Naive B cell (primary cell): ENCODE data around the gene GRK1. TPM values are rescaled to one million over a fixed set of nuclear protein-coding genes. Genes with fewer than 3 reads are reported as not detected.
"Not testable (repeated sequence)": the region's sequence is repeated elsewhere in the genome, so short reads cannot be mapped to it uniquely, and the experiment has no call there.

Source experiments
- ATAC-seq, 2 donors: fragments of 150-1000 bp; cut with Tn5 transposase; 2 replicates each; pipeline ENCODE4 v1.10.0; 2021; ENCODE audit warnings: low read depth in 2 of 2, mild to moderate bottlenecking in 2 of 2, moderate library complexity in 2 of 2
- DNase-seq: peaks from one replicate; pipeline ENCODE4 v3.0.0; 2022
- H3K27ac Mint-ChIP-seq, 6 donors: one replicate each; pipeline ENCODE4 v1.8.0; 2020 to 2022; ENCODE audit warnings: mild to moderate bottlenecking in 6 of 6, mixed read lengths in 6 of 6, moderate library complexity in 5 of 6, inconsistent platforms in 2 of 6
- H3K27me3 Mint-ChIP-seq, 3 donors: one replicate each; pipeline ENCODE4 v1.8.0; 2021 to 2022; ENCODE audit warnings: mixed read lengths in 3 of 3, mild to moderate bottlenecking in 1 of 3
- H3K36me3 Mint-ChIP-seq, 2 donors: one replicate each; pipeline ENCODE4 v1.8.0; 2020 to 2022; ENCODE audit warnings: mixed read lengths in 2 of 2, inconsistent platforms in 1 of 2, mild to moderate bottlenecking in 1 of 2
- H3K4me1 Mint-ChIP-seq, 3 donors: one replicate each; pipeline ENCODE4 v1.8.0; 2020 to 2022; ENCODE audit warnings: mixed read lengths in 3 of 3, inconsistent platforms in 1 of 3, mild to moderate bottlenecking in 1 of 3, moderate library complexity in 1 of 3
- H3K4me3 Mint-ChIP-seq, 8 donors: one replicate each; pipeline ENCODE4 v1.8.0; 2020 to 2022; ENCODE audit warnings: mild to moderate bottlenecking in 8 of 8, mixed read lengths in 8 of 8, moderate library complexity in 8 of 8, inconsistent platforms in 2 of 8
- H3K9me3 Mint-ChIP-seq, 7 donors: one replicate each; pipeline ENCODE4 v1.8.0; 2020 to 2022; ENCODE audit warnings: mixed read lengths in 7 of 7, mild to moderate bottlenecking in 5 of 7, inconsistent platforms in 2 of 7, moderate library complexity in 1 of 7
- polyA plus RNA-seq, 6 donors: library from polyadenylated mRNA; unstranded; fragments of 300-500 nt; fragmentation: Illumina TruSeq; gene quantifications; one replicate each; pipeline ENCODE4 v1.2.3, GENCODE V29; 2021; ENCODE audit warnings: low read depth in 6 of 6

The GRK1 gene
- polyA plus RNA-seq, 6 donors from 2014 or later = not detected

DNA sequence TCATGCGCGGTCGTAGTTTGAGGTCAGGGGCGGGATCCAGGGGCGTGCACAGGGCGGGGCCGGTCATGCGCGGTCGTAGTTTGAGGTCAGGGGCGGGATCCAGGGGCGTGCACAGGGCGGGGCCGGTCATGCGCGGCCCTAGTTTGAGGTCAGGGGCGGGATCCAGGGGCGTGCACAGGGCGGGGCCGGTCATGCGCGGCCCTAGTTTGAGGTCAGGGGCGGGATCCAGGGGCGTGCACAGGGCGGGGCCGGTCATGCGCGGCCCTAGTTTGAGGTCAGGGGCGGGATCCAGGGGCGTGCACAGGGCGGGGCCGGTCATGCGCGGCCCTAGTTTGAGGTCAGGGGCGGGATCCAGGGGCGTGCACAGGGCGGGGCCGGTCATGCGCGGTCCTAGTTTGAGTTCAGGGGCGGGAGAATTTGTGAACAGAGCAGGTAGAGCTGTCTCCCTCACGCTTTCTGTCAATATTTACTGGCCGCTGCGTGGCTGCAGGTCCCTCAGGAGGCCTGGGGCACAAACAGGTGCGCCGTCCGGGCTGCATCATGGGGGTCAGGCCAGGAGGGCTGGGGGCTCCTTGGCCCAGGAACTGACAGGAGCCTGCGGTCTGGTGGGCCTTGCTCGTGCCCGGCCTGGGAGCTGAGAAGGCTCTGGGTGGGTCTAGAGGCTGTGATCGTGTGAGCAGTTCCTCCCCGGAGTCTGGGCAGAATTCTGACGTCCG, 59.2 kb downstream of the GRK1 start:
- Mint-ChIP-seq H3K4me3 (peak overlapping the region in 4 of 8 donors; percentile 39 to 82 (median 54)), H3K27ac (peak overlapping the region in 5 of 6 donors; percentile 62 to 89 (median 72)), H3K4me1 (peaks cover 4 to 16% (median 6%) of the 10 kb centered on the region in 3 donors), H3K27me3 (peaks cover 0 to 28% (median 0%) of the 10 kb centered on the region in 3 donors)
- H3K9me3 Mint-ChIP-seq, ATAC-seq, H3K36me3 Mint-ChIP-seq: not testable (repeated sequence)
- DNase-seq = peak; percentile 21

DNA sequence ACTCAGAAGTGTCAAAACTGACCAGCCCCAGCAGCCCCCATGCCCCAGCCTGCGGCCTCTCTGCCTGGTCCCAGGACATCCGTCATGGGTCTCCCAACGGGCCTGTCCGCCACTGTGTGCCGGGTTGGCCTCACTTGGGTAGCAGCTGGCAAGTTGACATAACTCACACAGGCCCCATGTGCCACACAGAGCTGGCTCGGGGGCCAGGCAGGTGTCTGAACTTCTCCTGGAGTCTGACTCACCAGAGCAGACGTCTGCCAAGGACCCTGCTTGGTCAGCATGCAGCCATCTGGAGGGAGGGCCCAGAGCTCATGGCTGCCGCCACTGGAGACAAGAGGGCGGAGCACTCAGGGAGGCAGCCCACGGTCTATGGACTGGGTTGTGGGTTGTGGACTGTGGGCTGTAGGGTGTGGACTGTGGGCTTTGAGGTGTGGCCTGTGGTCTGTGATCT, 60.0 kb downstream of the GRK1 start:
- no peak for ATAC-seq
- H3K27me3 Mint-ChIP-seq = peaks cover 0 to 28% (median 0%) of the 10 kb centered on the region in 3 donors

DNA sequence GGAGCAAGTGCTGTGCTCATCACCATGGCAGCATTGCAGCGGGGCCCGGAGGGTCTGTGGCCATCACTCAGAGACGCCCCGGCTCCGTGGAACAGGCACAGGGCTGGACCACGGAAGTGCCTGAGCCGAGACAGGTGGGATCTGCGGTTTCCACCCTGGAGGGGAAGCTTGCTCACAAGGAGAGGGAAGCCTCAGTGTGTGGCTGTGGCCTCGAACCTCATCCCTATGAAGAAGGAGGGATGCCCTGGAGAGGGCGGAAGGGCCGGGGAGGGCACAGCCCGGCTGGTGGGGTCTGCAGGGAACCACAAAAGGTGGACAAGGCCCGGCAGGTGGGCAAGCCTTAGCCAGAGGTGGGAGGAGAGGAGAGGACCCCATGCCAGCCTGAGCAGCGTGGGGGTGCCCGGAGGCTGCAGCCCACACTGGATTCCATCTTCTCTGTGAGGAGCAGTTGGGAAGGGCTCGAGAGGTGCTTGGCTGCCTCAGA, 61.6 kb downstream of the GRK1 start:
- peaks cover 0 to 6% (median 0%) of the 10 kb centered on the region in 7 donors for H3K9me3 Mint-ChIP-seq
- H3K4me3 Mint-ChIP-seq = peak overlapping the region in 2 of 8 donors; percentile 50 to 59
- H3K36me3 Mint-ChIP-seq = no peaks in the 10 kb centered on the region
- H3K4me1 Mint-ChIP-seq = peaks cover 9 to 13% (median 11%) of the 10 kb centered on the region in 3 donors
- peak overlapping the region in 2 of 6 donors; percentile 72 to 73 for H3K27ac Mint-ChIP-seq
- ATAC-seq = no peak
- DNase-seq = no peak
- H3K27me3 Mint-ChIP-seq = peaks cover 0 to 21% (median 0%) of the 10 kb centered on the region in 3 donors

More for the DNA sequence above, 60.0 kb downstream of the GRK1 start:
- Mint-ChIP-seq H3K4me1 (peaks cover 6 to 16% (median 7%) of the 10 kb centered on the region in 3 donors), H3K9me3 (peaks cover 0 to 6% (median 0%) of the 10 kb centered on the region in 7 donors), H3K27ac (peak overlapping the region in 5 of 6 donors; percentile 11 to 89 (median 72)), H3K36me3 (no peaks in the 10 kb centered on the region), H3K4me3 (peak overlapping the region in 2 of 8 donors; percentile 42 to 62)
- no peak for DNase-seq

DNA sequence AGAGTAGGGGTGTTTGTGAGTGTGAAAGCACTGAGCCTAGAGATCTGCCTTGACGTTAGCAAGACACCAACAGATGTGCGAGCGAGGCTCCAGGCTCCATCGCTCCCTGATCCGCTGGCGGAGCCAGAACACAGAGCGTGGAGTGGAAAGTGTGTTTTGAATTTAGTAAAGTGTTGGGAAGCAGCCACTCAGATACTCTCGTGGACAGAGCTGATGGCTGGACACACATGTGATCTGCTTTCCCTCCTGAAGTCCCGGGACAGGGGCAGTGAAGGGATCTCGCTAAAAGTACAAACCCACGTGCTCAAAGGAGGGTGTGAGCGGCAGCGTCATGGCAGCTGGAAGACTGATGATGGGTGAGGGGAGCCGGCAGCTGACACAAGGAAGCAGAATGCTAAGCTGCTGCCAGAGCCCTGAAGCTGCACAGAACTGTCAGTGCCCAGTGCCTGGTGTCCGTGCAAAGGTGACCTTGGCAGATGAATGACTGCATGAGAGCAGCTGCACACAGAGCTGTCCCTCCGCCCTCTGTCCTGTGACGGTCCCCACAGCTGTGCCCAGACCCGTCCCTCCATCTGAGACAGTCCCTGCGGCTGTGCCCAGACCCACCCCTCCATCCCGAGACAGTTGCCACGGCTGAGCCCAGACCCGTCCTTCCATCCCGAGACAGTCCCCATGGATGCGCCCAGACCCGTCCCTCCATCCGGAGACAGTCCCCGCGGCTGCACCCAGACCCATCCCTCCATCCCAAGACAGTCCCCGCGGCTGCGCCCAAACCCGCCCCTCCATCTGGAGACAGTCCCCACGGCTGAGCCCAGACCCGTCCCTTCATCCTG, 62.4 kb downstream of the GRK1 start:
- H3K4me1 Mint-ChIP-seq = peaks cover 7 to 11% (median 9%) of the 10 kb centered on the region in 3 donors
- peak overlapping the region in 3 of 6 donors; percentile 57 to 73 (median 67) for H3K27ac Mint-ChIP-seq

DNA sequence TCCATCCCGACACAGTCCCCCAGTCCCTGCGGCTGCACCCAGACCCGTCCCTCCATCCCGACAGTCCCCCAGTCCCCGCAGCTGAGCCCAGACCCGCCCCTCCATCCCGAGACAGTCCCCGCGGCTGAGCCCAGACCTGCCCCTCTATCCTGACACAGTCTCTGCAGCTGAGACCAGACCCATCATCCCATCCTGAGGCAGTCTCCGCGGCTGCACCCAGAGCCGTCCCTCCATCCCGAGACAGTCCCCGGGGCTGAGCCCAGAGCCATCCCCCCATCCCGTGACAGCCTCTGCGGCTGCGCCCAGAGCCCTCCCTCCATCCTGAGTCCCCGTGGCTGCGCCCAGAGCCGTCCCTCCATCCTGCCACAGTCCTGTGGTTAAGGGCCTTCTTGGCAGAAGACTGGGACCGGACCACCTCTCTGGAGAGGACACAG, 63.3 kb downstream of the GRK1 start:
- no peak overlapping the region for H3K4me3 Mint-ChIP-seq

More for the DNA sequence above, 62.4 kb downstream of the GRK1 start:
- Mint-ChIP-seq H3K27me3 (peaks cover 0 to 14% (median 0%) of the 10 kb centered on the region in 3 donors), H3K36me3 (no peaks in the 10 kb centered on the region), H3K9me3 (peaks cover 0 to 6% (median 0%) of the 10 kb centered on the region in 7 donors), H3K4me3 (peak overlapping the region in 2 of 8 donors; percentile 50 to 59)
- DNase-seq = no peak
- no peak for ATAC-seq

DNA sequence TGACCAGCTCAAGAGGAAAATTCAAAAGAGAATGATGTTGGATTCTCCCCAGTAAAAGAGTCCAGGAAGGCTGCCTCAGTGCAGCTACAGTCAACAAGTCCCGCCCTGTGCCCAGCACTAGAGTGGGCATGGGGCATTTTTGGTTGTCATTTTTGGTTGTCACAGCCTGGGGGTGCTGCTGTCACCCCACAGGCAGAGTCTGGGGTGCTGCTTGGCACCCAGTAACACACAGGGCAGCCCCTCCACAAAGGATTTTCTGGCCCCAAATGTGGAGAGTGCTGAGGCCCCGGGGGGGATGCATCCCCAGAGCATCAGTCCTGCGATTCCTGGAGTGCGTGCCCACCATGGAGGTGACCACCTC, 63.8 kb downstream of the GRK1 start:
- Mint-ChIP-seq H3K27ac (no peak overlapping the region), H3K9me3 (peaks cover 0 to 4% (median 0%) of the 10 kb centered on the region in 7 donors), H3K36me3 (no peaks in the 10 kb centered on the region), H3K4me3 (no peak overlapping the region), H3K4me1 (peaks cover 0 to 7% (median 5%) of the 10 kb centered on the region in 3 donors), H3K27me3 (peaks cover 0 to 14% (median 0%) of the 10 kb centered on the region in 3 donors)
- DNase-seq (no peak), ATAC-seq (no peak)

More for the DNA sequence above, 63.3 kb downstream of the GRK1 start:
- H3K36me3 Mint-ChIP-seq = no peaks in the 10 kb centered on the region
- peaks cover 0 to 14% (median 0%) of the 10 kb centered on the region in 3 donors for H3K27me3 Mint-ChIP-seq
- H3K4me1 Mint-ChIP-seq = peaks cover 0 to 7% (median 5%) of the 10 kb centered on the region in 3 donors
- no peak for DNase-seq
- H3K9me3 Mint-ChIP-seq = peaks cover 0 to 4% (median 0%) of the 10 kb centered on the region in 7 donors
- no peak overlapping the region for H3K27ac Mint-ChIP-seq
- ATAC-seq = no peak

DNA sequence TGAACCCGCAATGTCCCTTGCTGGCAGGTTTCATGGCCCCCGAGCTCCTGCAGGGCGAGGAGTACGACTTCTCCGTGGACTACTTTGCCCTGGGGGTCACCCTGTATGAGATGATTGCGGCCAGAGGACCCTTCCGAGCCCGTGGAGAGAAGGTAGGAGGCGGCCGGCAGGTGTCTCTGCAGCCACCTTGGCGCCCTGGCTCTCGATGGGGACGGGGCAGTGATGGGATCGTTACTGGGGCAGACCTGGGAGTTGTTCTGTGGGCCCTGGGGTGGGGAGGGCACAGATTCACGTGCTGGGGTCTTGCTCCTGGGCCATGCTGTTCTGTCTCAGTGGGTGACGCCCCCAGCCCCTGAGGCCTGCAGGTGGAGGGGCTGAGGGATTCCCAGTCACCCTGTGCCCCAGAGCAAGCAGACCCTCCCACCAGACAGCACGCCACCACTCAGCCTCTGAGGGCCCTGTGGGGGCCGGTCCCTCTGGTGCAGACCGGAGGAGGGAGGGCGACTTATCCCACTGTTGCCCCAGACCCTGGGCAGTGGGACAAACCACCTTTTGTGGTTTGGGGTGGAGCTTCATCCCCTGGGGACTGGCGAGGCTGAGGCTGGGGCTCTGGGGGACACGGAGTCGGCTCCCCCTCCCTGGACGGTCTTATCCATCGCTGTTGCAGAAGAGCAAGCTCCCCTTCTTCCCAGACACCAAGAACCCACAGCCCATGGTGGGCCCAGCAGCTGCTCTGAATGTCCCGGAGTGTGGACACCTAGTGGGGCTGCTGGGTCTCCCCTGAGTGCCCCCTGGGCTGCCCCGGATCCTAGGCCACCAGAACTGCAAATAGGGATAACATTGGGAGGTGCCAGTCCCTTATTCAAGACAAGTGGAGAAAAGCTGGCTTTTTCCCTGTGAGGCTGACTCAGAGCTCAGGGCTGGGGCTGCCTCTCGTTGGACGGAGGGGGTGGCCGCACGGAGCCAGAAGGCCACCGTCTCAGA, 64.5 kb downstream of the GRK1 start:
- Mint-ChIP-seq H3K4me3 (no peak overlapping the region), H3K27me3 (peaks cover 0 to 15% (median 0%) of the 10 kb centered on the region in 3 donors), H3K4me1 (peaks cover 0 to 7% (median 5%) of the 10 kb centered on the region in 3 donors), H3K36me3 (no peaks in the 10 kb centered on the region), H3K27ac (no peak overlapping the region), H3K9me3 (peaks cover 0 to 4% (median 0%) of the 10 kb centered on the region in 7 donors)
- ATAC-seq (no peak), DNase-seq (no peak)

DNA sequence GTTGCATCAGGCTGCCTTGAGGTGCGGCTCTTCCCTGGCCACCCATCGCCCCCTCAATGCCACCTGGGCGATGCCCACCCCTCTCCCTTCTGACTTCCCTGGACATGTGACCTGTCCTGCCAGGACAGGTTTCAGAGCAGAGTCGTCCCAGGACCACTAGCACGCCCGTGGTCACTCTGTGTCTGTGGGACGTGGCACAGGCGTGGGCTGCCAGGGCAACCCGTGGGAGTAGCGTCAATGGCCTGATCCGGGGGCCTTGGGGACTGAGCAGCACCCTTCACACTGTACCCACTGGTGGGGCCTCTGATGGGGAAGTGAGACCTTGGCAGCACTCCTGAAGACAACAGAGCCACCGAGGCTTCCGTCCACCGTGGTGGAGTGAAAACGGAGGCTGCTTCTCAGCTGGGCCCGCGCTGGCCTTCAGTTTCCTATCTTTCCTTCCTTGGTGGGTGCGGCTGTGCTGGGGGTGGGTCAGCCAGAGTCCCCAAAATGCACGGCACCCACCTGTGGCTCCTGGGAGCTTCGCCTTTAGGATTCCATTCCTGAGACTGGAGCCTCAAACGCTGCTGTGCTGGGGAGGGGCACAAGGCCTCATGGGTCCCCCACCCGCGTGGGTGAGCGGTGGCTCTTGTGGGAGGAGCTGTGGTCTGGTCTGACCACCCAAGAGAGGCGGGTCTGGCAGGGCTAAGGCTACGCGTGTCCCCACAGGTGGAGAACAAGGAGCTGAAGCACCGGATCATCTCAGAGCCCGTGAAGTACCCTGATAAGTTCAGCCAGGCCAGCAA, 65.3 kb downstream of the GRK1 start:
- DNase-seq (no peak), ATAC-seq (peak; percentile 49 to 87)
- Mint-ChIP-seq H3K4me3 (no peak overlapping the region), H3K27me3 (peaks cover 0 to 20% (median under 1%) of the 10 kb centered on the region in 3 donors), H3K36me3 (no peaks in the 10 kb centered on the region), H3K27ac (peak overlapping the region in 1 of 6 donors; percentile 16), H3K9me3 (peaks cover 0 to 1% (median 0%) of the 10 kb centered on the region in 7 donors), H3K4me1 (peaks cover 0 to 7% (median 5%) of the 10 kb centered on the region in 3 donors)

DNA sequence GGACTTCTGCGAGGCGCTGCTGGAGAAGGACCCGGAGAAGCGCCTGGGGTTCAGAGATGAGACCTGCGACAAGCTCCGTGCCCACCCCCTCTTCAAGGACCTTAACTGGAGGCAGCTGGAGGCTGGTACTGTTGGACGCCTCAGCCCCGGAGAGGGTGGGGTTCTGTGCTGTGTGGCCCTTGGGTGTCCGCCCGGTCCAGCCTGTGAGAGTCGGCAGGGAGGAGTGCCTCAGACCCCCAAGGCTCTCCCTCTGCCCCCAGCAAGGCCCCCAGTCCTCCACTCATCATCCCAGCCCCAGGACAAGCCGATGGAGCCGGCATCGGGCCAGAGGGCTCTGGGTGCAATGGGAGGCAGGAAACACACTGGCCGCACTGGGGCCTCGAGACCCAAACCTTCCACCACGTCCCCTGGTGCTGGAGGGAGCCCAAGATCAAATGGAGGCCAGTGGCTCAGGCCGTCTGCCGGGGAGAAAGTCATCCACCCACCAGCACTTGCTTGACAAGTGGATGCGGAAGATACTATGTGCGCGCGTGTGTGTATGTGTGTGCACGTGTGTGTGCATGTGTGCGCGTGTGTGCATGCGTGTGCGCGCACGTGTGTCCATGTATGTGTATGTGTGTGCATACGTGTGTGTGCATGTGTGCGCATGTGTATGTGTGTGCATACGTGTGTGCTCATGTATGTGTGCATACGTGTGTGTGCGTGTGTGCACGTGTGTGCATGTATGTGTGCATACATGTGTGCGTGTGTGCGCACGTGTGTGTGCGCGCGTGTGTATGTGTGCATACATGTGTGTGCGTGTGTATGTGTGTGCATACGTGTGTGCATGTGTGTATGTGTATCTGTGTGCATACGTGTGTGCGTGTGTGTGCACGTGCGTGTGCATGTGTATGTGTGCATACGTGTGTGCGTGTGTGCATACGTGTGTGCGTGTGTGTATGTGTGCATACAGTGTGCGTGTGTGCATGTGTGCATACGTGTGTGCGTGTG, 66.2 kb downstream of the GRK1 start:
- ATAC-seq (no peak), DNase-seq (no peak)
- Mint-ChIP-seq H3K4me3 (no peak overlapping the region), H3K4me1 (peaks cover 0 to 7% (median 5%) of the 10 kb centered on the region in 3 donors), H3K27ac (peak overlapping the region in 2 of 6 donors; percentile 16 to 56), H3K27me3 (peaks cover under 1 to 29% (median 9%) of the 10 kb centered on the region in 3 donors), H3K36me3 (no peaks in the 10 kb centered on the region), H3K9me3 (peaks cover 0 to 1% (median 0%) of the 10 kb centered on the region in 7 donors)

DNA sequence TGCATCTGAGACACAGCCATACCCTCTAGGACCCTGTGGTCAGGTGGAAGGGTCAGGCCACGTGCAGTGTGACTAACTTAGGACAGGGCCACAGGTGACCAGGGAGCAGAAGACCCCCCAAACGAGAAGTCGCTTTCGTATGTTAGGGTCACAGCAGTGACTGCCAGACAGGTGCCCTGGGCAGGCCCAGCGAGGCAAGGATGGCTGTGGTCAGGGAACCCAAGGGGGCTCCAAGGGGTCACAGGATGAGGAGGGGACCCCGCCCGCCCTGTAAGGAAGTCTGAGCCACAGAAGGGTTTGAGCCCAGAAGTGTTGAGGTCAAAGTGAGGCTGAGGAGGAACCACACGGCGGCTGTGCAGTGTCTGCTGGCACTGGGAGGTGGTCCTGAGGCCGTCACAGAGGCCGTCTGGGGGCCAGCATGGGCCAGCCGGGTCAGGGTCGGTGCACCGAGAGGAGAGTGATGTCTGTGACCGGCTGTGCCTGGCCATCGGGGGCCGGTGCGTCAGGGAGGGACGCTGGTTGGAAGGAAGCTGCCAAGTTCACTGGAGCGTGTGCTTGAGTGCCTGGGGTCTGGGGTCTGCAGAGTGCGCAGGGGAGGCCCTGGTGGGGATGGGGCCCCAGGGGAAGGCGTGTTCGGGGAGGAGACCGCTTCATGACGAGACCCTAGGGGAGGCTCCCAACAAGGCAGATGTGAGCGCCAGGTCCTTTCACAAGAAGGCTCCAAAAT, 67.2 kb downstream of the GRK1 start:
- no peak overlapping the region for H3K27ac Mint-ChIP-seq
- H3K36me3 Mint-ChIP-seq = no peaks in the 10 kb centered on the region
- DNase-seq (no peak), ATAC-seq (no peak)
- H3K4me1 Mint-ChIP-seq = peaks cover 0 to 7% (median 5%) of the 10 kb centered on the region in 3 donors
- peak overlapping the region in 1 of 8 donors; percentile 35 for H3K4me3 Mint-ChIP-seq
- peaks cover 3 to 21% (median 11%) of the 10 kb centered on the region in 3 donors for H3K27me3 Mint-ChIP-seq
- H3K9me3 Mint-ChIP-seq = no peaks in the 10 kb centered on the region
